Amygdala (tissue), 56 donors: Measurements from ENCODE around the gene TOR1AIP2.
A peak's percentile ranks its signal among the peaks of the same experiment; 100 is the strongest.

Experiments
- DNase-seq, 56 donors: peaks; one replicate each; lab custom pipeline; 2025; lab: John Stamatoyannopoulos, UW

Gene TOR1AIP2

GRCh38 chr1:179826626-179827280, 50.9 kb downstream of the TOR1AIP2 start:
- no peak for DNase-seq

DNA sequence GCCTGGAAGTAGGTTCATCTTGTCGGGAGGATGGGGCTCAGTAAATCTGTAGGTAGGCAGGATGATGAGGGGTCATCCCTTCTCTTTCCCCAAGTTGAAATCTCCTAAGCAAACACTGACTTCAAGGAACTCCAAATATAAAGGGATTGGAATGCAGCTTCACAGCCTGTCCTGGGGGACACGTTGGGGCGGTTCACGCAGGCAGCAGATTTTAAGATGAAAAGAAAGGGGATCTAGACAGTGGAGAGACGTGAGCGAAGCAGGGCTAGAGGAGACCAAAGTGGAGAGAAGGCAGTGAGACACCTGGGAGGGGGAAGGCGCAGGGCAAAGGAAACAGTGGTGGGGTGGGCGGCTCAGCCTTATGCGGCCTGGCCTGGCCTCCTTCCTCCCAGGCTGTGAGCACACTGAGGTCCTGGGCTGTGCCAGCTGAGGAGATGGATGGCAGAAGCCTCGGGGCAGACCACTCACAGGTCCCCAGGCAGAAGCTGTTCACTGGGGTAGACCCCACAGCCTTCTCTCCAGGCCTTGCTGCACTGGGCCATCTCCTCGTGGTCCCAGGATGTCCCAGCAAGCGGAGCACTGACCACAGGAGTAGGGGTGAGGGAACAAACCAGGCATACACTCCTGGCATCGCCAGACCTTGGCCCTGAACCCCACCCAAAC, 51.7 kb downstream of the TOR1AIP2 start:
- DNase-seq, result no peak

GRCh38 chr1:179825206-179825605, 52.4 kb downstream of the TOR1AIP2 start:
- no peak for DNase-seq

GRCh38 chr1:179824265-179824664, 53.3 kb downstream of the TOR1AIP2 start:
- no peak for DNase-seq

GRCh38 chr1:179823693-179824092, 53.9 kb downstream of the TOR1AIP2 start:
- DNase-seq, result no peak

- DNase-seq, result no peak
Measured at GRCh38 chr1:179822065-179822464, 55.5 kb downstream of the TOR1AIP2 start.

DNA sequence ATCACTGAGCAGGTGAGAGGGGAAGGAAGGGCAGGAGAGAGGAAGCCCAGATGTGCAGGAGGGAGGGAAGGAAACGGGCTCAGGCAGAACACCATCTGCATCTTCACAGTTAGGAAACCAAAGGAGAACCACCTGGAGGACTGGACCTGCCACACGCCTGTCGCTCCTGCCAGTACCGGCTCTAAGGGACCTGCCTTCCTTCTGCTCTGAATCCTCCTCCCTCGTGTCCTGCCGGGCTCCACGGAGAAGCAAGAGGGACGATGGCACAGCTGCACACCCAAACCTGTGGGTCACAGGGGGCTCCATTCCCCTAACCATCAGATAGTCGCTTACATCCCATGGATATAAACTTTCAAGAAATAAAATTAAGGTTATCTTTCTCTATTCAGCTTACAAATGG, 56.1 kb downstream of the TOR1AIP2 start:
- DNase-seq, result no peak

DNA sequence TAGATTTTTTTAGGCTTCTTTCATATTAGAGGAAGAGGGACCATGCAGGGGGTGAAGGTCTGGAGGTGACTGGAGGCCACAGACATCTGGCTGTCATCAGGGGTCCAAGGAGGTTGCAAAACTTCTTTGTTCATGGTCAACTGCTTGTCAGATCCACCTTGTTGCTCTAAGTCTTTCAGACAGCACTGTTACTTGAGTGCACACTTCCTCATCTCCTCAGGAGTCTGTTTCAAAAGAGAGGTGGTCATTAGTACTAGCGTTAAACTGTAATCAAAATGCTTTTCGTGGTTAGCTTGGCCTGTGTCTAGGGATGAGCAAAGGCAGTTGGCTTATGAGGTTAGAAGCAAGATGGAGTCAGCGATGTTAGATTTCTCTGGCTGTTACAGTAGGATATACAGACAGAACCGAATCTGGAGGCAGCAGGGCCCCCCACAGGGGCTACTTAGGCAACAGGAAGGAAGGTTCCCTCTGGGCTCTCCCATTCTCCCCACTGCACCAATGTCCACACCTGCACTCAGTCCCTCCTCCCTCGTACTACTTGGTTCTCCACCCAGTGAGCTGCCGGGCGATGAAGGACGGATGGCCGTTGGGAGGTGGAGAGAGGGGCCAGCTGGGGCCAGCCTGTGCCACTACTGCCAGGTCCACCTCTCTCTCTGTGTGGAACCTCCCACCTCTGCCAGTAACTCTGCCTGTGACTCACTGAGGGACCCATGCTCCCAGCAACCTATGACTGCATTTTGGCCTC, 57.2 kb downstream of the TOR1AIP2 start:
- DNase-seq, result no peak

DNA sequence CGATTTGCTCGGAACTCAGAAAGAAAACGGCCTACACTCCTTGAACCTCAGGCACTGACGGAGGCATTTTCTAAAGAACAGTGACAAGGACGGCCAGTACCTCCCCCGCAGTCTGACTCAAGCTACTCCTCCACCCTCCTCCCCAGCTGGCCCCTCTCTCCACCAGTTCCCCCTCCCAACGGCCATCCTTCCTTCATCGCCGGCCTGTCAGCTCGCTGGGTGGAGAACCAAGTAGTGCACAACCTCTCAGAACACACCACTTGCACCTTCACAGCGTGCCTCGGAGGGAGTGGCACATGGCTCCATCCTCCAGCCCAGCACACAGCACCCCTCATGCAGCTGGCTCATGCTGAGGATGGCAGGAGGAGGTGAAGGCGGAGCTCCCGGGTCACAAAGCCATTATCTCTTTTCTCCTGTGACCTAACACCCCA, 58.8 kb downstream of the TOR1AIP2 start:
- DNase-seq, result peak in 1 of 56 donors; percentile 12

DNA sequence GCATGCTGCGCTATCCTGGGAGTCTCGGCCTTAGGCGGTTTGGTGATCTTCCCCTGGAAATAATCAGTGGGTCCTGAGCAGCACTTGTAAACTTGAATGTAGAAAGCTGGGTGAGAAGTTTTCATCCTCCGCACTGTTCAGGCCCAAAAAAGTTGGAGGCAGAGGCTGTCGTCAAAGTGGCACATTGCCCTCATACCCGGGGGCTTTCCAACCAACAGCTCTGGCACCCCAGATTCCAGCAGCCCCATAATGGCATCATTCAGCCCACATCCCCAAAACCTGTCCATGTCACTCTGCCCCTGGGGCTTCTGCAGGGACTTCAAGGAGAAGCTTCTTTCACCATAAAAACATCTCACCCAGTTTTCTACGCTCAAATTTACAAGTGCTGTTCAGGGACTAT, 59.3 kb downstream of the TOR1AIP2 start:
- no peak for DNase-seq

GRCh38 chr1:179817789-179818188, 59.8 kb downstream of the TOR1AIP2 start:
- no peak for DNase-seq

GRCh38 chr1:179817056-179817455, 60.5 kb downstream of the TOR1AIP2 start:
- no peak for DNase-seq

GRCh38 chr1:179816196-179816960, 61.2 kb downstream of the TOR1AIP2 start:
- no peak for DNase-seq

GRCh38 chr1:179815641-179816040, 62.0 kb downstream of the TOR1AIP2 start:
- DNase-seq, result peak in 1 of 56 donors; percentile 37

GRCh38 chr1:179814546-179814838, 63.1 kb downstream of the TOR1AIP2 start:
- DNase-seq, result peak in 5 of 56 donors; percentile 51 to 74 (median 56)

- DNase-seq, result no peak
Measured at GRCh38 chr1:179813626-179814545, 63.7 kb downstream of the TOR1AIP2 start.

- no peak for DNase-seq
Measured at GRCh38 chr1:179812501-179813292, 64.9 kb downstream of the TOR1AIP2 start.

GRCh38 chr1:179810367-179810715, 67.3 kb downstream of the TOR1AIP2 start:
- DNase-seq, result no peak
